ENCODE data around the gene PTPRF. TPM values are rescaled to one million over a fixed set of nuclear protein-coding genes. Genes with fewer than 3 reads are reported as not detected.

The PTPRF gene
- polyA plus RNA-seq, 3 donors: not detected

GRCh38 chr1:43573066-43573800 is 42.5 kb downstream of the PTPRF start:
- no peak for DNase-seq
- H3K36me3 ChIP-seq (replicated peaks in 1 of 2; ENCODE audit: control insufficient read depth in 1 of 2, insufficient read depth in 2 of 2, low read length in 2 of 2): no peaks in the 10 kb centered on the region
- H3K27ac Mint-ChIP-seq: no peak overlapping the region
- no peak overlapping the region for H3K4me2 ChIP-seq (replicated peaks; ENCODE audit: extremely low read depth, low read length, poor library complexity, severe bottlenecking)
- H3K4me1 ChIP-seq (ENCODE audit: control insufficient read depth in 1 of 2, insufficient read depth in 2 of 2, low read length in 2 of 2): no peaks in the 10 kb centered on the region
- peaks cover 9% of the 10 kb centered on the region for H3K4me1 Mint-ChIP-seq
- H3K4me3 ChIP-seq (replicated peaks in 1 of 3; ENCODE audit: low read depth in 2 of 3, low read length in 3 of 3): no peak overlapping the region
- H3K79me2 ChIP-seq (ENCODE audit: insufficient read depth, low read length): no peaks in the 10 kb centered on the region
- H3K36me3 Mint-ChIP-seq: no peaks in the 10 kb centered on the region
- intact Hi-C loops (cut with micrococcal nuclease): no loop called here
- H4K20me1 ChIP-seq (ENCODE audit: insufficient read depth, low read length): no peaks in the 10 kb centered on the region
- H3K27me3 ChIP-seq (ENCODE audit: control insufficient read depth in 2 of 2, insufficient read depth in 2 of 2, low read length in 2 of 2): no peaks in the 10 kb centered on the region
- H3K9ac ChIP-seq (ENCODE audit: insufficient read depth, low read length, poor library complexity, severe bottlenecking): no peak overlapping the region
- WGBS (ENCODE audit: insufficient coverage): 96% methylated on average over 10 of the region's 11 CpGs
- peaks cover 2 to 4% (median 3%) of the 10 kb centered on the region in 3 donors for H3K27me3 Mint-ChIP-seq (ENCODE audit: low read depth in 3 of 3)
- no peak overlapping the region for H3K27ac ChIP-seq (ENCODE audit: low read depth in 1 of 2, low read length in 2 of 2)
- H2AFZ ChIP-seq (ENCODE audit: insufficient read depth, low read depth, low read length, poor library complexity, severe bottlenecking): no peak overlapping the region
- TF ChIP-seq, protein P1, sequence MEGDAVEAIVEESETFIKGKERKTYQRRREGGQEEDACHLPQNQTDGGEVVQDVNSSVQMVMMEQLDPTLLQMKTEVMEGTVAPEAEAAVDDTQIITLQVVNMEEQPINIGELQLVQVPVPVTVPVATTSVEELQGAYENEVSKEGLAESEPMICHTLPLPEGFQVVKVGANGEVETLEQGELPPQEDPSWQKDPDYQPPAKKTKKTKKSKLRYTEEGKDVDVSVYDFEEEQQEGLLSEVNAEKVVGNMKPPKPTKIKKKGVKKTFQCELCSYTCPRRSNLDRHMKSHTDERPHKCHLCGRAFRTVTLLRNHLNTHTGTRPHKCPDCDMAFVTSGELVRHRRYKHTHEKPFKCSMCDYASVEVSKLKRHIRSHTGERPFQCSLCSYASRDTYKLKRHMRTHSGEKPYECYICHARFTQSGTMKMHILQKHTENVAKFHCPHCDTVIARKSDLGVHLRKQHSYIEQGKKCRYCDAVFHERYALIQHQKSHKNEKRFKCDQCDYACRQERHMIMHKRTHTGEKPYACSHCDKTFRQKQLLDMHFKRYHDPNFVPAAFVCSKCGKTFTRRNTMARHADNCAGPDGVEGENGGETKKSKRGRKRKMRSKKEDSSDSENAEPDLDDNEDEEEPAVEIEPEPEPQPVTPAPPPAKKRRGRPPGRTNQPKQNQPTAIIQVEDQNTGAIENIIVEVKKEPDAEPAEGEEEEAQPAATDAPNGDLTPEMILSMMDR (IDR thresholded peaks at IDR 0.05): no peak
- H3K4me3 Mint-ChIP-seq: no peak overlapping the region
- no peaks in the 10 kb centered on the region for H3K9me3 Mint-ChIP-seq
- no peaks in the 10 kb centered on the region for H3K9me3 ChIP-seq (replicated peaks in 1 of 2; ENCODE audit: control insufficient read depth in 1 of 2, insufficient read depth in 1 of 2, low read length in 2 of 2)

DNA sequence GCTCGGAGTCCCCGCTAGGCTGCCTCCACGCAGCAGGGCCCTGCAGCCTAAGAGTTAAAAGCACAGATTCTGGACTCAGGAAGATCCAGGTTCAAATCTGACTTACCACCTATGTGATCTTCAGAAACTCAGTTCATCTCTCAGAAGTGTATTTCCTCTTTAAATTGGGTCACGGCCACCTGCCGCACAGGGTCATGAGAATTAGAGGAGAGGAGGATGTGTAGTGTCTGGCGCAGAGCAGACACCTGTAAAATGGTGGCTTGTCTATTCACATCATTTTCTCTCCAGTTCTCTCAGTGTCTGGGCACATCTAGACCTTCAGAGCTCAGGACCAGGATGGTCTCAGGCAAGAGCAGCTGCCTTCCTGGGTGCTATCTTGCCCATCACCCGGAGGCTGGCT is 45.8 kb downstream of the PTPRF start:
- Histone ChIP-seq H2AFZ (ENCODE audit: insufficient read depth, low read depth, low read length, poor library complexity, severe bottlenecking) (no peak overlapping the region), H3K36me3 (replicated peaks in 1 of 2; ENCODE audit: control insufficient read depth in 1 of 2, insufficient read depth in 2 of 2, low read length in 2 of 2) (no peaks in the 10 kb centered on the region), H3K9ac (ENCODE audit: insufficient read depth, low read length, poor library complexity, severe bottlenecking) (no peak overlapping the region), H3K9me3 (replicated peaks in 1 of 2; ENCODE audit: control insufficient read depth in 1 of 2, insufficient read depth in 1 of 2, low read length in 2 of 2) (no peaks in the 10 kb centered on the region), H3K79me2 (ENCODE audit: insufficient read depth, low read length) (no peaks in the 10 kb centered on the region), H3K27me3 (ENCODE audit: control insufficient read depth in 2 of 2, insufficient read depth in 2 of 2, low read length in 2 of 2) (no peaks in the 10 kb centered on the region), H4K20me1 (ENCODE audit: insufficient read depth, low read length) (no peaks in the 10 kb centered on the region), H3K27ac (ENCODE audit: low read depth in 1 of 2, low read length in 2 of 2) (no peak overlapping the region), H3K4me3 (replicated peaks in 1 of 3; ENCODE audit: low read depth in 2 of 3, low read length in 3 of 3) (no peak overlapping the region), H3K4me1 (ENCODE audit: control insufficient read depth in 1 of 2, insufficient read depth in 2 of 2, low read length in 2 of 2) (no peaks in the 10 kb centered on the region), H3K4me2 (replicated peaks; ENCODE audit: extremely low read depth, low read length, poor library complexity, severe bottlenecking) (no peak overlapping the region)
- DNase-seq: no peak
- Mint-ChIP-seq H3K4me3 (no peak overlapping the region), H3K36me3 (no peaks in the 10 kb centered on the region), H3K27me3 (ENCODE audit: low read depth in 3 of 3) (peaks cover 1 to 2% (median 1%) of the 10 kb centered on the region in 3 donors), H3K27ac (no peak overlapping the region), H3K9me3 (no peaks in the 10 kb centered on the region), H3K4me1 (peaks cover 9% of the 10 kb centered on the region)
- WGBS (ENCODE audit: insufficient coverage): no CpG with 5 or more reads among the region's 7 CpGs
- intact Hi-C loops (cut with micrococcal nuclease): no loop called here
- TF ChIP-seq, protein P1 (IDR thresholded peaks at IDR 0.05): no peak
